HG03342 (cell line): Measurements from ENCODE around the gene SAMD14.

Source experiments
- ATAC-seq: cut with Tn5 transposase; IDR thresholded peaks from one replicate; pipeline ENCODE4 v1.9.1; 2021; ENCODE audit warnings: mild to moderate bottlenecking, moderate library complexity; ENCODE audit not compliant: unreplicated experiment

SAMD14 gene

DNA sequence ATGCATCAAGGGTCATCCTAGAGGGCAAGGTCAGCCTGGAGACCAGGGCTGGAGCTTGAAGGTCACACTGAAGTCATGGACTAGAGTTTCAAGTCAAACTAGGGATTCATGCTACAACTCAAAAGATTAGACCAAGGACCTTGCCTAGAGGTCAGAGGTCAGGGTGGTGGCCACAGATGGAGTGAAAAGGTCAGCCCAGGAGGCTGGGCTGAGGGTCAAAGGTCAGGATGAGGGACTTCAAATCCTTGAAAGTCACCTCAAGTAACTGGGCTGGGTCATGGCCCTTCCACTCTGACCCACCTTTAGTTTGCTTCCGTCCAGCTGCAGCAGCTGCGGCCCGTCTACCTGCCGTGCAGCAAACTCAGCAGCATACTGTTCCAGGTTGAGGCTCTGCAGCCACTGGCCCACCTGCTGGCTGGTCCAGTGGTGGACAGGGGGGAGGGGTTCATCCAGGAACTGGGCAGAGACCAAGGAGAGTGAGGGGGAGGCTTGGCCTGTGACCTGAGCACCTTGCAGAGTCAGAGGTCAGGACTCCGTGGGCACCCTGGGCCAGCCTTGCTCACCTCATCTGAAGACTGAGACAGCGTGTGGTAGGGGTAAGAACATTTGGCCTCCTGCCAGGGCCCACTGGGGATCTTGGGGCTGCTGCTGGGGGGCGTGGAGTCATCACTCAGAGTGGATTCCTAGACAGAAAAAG, 16.2 kb downstream of the SAMD14 start:
- ATAC-seq: no peak

DNA sequence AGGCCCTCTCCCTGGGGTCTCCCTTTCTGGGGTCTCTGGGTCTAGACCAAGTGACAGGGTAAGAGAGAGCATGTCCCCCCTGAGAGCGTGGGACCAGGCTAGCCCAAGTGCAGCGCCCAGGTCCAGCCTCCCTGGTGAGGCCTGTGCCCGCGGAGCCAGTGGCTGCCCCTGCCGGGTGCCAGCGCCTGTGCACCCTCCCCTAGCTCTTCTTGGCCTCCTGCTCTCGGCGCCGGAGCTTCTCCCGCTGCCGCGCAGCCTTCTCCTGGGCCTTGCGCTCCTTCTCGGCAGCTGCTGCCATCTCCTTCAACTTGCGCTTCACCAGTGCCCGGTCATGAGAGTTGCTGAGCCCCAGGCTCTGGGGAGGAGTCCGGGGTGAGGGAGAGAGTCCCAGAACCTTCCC, 17.3 kb downstream of the SAMD14 start:
- ATAC-seq: no peak

DNA sequence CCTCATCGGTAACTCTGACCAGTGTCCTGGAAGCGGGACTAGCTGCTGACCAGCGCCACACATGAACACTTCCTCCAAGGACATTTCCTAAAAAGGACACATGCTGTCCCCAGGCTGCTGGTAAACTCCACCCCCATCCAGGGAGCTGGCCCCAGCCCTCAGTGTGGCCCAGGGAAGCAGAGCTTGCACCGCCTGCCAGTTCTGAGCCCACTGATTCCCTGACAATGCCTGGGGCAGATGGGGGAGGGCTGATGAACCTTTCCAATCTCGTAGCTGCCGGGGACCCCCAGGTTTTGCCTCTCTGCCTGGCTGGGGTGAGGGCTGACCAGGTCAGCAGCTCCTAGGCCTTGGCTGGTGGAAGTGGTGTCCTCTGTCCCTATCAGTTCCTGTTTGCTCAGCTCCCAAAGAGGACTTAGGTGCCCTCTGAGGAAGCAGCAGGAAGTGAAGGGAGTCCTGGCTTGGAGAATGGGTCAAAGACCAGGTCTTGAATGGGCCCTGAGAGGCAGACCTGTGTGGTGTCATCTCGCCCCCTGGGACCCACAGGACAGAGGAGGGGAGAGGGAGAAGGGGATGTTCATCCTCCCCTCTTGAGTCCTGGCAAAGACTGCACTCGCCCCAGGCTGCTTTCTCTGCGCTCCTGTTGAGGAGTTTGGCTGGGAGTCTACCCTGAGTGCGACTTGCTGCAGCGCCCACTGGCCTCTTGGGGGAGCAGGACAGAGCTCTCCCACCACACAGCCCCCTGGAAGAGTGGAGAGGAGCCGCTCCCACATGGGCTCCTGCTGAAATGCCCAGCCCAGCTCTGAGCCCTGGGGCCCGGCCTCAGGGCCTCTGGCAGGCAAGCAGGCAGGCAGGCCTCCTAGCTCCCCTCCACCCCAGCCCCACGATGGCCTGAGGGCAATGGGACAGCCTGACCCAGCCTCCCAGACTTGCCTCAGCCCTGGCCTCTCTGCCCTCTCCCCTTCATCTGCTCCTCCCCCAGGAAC, 18.0 kb downstream of the SAMD14 start:
- ATAC-seq: no peak

DNA sequence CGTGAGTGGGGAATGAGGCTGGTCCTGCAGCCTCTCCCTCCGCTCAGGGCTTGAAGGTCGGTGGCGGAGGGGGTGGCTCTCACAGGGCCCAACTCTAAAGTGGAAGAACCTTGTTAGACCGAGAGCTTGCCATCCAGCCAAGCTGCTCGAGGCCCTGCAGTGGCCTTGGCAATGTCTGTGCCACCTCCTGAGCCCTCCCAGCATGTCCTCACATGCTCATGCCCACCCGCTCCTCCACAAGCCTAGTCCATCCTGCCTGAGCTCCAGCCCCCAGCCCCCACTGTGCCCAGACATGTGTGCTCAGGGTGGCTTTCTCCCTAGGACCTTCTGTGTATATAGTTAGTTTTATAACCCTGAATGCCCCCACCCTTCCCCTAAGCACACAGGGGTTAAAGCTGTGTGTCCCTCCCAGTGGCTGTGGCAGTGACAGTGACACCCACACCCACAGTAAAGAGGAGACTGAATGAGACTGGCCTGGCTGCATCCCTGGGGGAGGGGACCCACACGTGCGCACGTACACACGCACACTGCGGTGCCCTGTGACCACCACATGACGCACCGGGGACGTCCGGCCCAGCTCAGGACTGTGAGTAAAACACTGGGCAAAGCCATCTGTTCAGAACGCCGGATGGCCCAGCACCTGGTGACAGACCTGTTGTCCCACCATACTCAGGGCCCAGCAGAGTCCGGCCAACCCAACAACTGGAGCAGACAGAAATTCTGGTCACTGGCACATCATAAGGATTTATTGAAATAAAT, 19.2 kb downstream of the SAMD14 start:
- ATAC-seq: no peak

DNA sequence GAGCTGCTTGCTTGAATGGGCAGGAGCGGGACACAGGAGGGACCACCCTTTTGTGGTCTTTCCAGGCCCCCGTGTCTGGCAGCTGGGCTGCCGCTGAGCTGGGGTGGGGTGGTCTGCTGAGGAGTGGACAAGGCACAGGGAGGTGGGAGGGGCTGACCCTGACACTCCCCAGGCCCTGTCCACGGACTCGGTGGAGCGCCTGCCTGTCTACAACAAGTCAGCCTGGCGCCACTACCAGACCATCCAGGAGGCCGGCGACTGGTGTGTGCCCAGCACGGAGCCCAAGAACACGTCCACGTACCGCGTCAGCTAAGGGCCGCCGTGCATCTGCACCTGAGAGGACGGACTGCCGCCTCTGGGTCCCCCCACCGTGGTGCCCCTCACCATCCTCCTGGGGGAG, 20.2 kb downstream of the SAMD14 start:
- ATAC-seq: no peak

DNA sequence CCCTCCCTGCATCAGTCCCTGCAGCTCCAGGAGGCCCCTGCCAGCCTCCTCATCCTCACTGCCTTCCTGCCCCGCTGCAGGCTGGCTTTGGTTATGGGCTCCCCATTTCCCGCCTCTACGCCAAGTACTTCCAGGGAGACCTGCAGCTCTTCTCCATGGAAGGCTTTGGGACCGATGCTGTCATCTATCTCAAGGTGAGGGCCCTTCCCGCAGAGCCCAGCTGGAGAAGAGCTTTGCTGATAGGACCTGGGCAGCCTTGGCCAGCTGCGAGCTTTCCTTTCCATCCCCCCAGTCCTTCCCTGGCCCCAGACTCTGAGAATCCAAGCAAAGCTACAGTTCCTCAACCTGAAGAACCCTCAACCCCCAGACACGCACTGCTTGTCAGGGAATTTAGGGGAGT, 20.8 kb downstream of the SAMD14 start:
- ATAC-seq: no peak

DNA sequence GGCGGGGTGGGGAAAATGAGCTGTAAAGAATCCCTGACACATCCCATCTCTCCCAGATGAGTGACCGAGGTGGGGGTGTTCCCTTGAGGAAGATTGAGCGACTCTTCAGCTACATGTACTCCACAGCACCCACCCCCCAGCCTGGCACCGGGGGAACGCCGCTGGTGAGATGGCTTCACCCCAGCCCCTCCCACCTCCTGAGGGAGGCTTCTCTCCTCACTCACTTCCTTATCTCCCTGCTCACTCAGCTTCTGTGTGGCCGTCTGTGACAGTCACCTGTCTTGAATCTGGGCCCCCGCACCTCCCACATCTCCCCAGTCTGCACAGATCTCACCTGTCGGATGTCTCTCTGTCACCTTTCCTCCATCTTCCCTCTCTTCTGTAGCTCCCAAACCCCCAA, 21.4 kb downstream of the SAMD14 start:
- no peak for ATAC-seq

DNA sequence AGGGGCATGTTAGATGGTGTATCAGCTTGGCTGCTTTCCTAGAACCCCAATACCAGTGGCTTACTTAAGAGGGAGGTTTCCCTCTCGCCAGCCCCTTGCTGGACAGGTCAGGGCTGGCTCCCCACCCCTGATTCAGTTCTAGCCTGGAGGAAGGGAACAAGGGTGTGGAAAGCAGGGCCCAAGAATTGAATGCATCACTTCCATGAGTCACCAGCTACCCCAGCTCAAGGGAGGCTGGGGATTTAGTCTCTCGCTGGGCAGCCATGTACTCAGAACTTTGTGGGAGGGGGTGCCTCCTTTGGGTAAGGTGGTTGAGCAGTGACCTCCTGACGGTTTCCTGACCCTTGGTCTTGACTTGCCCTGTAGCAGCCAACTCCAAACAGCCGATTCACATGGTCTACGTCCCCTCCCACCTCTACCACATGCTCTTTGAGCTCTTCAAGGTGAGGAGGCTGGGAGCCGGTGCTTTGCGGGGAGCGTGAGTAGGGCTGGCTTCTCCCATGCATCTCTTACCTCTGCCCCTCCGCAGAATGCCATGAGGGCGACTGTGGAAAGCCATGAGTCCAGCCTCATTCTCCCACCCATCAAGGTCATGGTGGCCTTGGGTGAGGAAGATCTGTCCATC, 22.1 kb downstream of the SAMD14 start:
- ATAC-seq: no peak

DNA sequence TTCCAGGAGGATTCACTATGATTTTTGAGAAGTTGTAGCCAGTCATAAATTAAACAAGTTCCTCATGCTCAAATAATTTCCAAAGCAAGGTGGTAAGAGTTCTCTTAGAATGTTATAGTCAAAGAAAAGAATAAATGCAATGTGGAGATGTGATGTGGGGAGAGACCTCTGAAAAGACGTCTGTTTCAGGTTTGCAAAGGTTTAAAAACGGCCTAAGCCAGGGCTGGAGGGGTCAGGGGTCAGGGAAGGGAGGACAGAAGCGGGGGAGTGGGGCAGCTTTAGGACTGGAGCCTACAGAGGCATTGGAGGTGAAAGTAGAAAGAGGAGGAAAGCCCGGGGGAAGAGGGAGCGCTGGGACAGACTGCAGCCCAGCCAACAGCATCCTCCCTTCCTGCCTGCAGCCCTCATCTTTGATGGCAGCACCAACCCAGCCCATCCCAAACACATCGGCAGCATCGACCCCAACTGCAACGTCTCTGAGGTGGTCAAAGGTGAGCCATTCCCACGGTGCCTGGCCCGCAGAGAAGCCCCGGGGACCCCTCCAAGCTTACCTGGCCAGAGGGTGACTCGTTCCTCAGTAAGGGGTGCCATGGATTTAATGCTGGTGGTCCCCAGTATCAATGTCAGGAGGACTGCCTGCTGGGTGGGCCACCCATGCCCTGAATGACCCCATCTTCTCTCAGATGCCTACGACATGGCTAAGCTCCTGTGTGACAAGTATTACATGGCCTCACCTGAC, 23.4 kb downstream of the SAMD14 start:
- no peak for ATAC-seq

DNA sequence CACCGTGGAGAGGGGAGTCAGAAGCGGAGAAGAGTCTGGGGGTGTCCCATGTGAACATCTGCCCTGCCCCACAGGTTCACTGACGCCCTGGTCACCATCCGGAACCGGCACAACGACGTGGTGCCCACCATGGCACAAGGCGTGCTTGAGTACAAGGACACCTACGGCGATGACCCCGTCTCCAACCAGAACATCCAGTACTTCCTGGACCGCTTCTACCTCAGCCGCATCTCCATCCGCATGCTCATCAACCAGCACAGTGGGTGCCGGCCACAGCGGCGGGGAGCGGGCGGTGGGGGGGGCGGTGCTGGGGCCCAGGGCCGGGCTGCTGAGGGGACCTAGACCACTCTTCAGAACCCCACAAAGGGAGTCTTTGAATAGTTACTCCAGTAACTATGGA, 24.1 kb downstream of the SAMD14 start:
- ATAC-seq: no peak

DNA sequence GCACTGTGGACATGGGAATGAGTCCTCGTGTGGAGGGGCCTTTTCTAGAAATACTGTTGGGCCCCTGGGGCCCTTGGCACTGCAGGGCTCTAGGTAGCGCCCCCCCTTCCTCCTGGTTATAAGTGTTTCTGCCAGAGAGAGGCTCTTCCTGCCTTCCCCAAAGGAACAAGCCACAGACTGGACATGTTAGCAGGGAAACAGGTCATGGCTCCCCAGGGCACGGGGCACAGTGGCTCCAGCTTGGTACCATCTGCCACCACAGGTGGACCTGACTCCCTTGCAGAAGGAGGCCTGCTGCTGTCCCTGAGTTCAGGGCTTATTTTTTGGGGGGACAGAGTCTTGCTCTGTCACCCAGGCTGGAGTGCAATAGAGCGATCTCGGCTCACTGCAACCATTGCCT, 26.0 kb downstream of the SAMD14 start:
- ATAC-seq: no peak

DNA sequence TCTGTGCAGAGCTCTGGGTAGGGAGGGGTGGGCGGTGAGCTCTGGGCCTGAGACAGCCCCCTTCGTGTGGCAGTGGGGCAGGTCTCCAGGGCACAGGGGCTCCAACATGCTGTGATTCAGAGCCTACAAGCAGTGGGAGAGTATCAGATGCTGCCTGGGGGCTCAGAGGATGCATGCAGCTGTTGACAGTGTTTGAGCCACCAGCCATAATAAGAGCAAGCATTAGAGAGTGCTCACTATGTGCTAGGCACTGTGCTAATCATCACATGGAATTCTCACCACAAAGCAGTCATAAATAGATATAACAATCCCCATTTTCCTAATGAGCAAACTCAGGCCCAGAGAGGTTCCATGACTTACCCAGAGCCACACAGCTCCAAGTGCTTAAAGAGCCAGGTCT, 26.7 kb downstream of the SAMD14 start:
- ATAC-seq: no peak

DNA sequence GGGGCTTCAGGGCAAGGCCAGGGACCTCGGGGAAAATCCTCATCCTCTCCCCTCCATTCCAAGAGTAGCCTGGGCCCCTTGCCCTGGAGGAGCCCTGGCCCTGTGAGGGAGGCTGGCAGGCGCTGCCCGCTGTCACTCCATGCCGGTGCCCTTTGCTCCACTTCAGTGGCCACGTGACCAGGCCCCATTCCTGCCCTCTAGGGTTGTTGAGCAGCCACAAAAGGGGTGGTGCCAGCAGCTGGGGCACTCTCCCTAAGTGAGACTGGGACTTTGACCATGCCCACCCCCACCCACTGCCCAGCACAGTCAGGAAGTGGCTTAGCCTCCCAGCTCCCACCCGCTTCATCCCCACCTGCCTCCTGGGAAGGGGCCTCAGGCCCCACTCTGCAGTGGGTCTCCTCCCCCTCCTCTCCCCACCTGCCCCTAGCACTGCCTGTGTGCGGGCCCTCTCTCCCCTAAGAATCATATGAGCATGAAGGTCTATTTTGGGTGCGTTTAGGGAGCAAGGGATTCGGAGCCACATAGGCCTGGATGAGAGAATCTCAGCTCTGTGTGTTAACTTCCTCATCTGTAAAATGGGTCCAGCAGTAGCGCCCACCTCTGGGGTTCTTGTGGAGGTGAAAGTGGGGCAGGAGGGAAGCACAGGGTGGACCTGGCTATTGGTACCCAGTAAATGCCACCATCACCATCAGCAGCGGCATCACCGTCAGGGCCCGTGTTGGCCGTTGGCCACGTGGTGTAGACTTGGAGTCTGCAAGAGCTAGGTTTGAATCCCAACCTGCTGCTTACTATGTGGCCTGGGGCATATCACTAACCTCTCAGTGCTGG, 27.6 kb downstream of the SAMD14 start:
- no peak for ATAC-seq

DNA sequence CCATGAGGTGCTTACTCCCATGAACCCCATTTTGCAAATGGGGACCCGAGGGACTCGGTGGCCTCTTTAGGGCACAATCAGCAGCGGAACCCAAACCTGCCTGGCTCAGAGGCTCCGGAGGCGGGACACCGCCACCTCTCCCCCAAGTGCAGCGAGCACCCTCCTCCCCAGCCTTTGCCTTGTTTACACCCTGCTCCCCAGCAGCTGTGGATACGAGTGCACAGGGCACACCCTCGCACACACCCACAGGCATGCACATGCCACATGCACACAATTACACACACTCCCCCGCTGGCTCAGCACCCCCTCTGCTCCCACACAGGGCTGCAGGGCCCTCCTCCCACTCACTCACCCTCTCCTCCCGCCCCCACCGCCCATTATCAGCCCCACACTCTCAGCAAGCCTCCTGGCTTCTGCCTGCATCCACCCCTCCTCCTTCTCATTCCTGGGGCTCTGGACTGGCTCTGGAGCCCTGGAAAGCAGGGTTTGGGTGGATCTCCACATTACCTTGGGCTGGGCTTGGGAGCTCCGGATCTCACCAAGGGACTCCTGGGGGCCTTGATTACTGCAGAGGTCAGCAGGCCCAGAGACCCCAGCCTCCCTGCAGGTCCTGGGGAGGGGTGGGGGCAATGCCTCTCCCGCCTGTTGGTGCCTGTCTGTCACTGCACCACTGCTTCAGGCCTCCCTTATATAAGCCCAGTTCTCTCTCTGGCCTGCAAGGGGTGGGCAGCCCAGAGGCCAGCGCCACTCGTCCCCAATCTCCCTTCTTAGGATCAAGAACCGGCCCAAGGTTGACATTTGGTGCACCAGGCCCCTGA, 28.4 kb downstream of the SAMD14 start:
- no peak for ATAC-seq

DNA sequence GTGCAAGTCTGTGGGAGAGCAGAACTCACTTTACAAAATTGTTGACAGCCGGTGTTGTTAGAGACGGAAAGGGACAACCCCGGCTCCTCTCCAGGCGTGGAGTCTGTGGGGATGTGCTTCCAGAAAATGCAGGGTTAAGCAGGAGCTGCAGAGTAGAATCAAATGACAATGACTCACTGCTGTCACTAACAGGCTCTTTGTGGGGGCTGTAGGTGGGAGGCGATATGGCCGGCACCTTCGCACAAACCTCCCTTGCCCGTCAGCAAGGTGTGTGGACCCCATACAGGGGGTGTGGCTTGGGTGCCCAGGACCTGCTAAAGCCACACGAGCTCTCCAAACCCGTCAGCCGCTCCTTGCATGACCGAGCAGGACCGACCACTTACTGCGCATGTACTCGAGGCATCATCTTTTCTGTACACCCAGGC, 29.0 kb downstream of the SAMD14 start:
- ATAC-seq: no peak

DNA sequence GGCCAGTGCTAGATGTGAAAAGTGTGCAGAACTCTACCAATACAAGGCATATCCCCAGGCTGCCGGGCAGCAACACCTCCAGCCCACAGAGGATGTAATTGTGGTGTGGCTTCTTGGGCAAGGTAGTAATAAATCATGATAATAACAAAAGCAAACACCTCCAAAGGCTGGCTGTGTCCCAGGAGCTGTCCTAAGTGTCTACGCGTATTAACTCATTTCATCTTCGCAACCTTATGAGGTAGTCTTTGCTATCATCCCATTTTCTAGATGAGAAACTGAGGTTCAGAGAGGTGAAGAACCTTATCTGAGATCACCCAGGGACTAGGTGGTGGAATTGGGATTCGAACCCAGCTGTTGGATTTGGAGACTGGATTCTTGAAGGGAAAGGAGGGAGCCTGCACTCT, 29.5 kb downstream of the SAMD14 start:
- no peak for ATAC-seq

DNA sequence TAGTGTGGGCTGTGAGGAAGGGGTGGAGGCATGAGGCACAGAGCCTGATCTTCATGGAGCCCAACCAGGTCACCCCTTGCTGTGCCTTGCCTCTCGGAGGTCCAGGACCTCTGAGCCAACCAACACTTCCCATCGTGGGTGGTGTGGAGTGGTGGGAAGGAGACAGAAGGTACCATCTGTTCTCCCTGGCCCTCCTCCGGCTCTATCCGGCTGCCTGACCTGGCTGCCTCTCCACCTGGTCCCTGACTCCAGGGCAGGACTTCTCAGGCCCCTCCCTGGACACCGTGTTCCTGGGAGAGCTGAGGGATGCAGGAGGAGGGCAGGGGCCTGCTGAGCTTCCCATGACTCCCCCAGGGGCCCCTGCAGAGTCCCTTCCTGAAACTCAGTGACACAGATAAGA, 31.0 kb downstream of the SAMD14 start:
- ATAC-seq: no peak

DNA sequence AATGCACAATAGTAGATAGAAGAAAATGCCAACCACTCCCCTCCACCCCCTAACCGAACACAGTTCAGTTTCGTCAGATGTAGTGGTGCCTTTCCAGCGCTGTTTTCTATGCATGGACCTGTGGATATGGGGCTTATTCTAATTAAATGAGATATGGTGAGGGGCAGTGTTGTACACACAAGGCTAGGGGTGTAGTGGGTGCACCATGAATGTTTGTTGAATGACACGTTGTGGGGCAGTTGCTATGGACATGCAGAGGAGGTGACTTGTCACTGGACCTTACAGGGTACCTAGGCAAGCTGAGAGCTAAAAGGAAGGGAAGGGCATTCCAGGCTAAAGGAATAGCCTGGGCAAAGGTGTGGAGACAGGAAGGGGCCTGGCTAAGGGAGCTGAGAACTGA, 31.4 kb downstream of the SAMD14 start:
- no peak for ATAC-seq

DNA sequence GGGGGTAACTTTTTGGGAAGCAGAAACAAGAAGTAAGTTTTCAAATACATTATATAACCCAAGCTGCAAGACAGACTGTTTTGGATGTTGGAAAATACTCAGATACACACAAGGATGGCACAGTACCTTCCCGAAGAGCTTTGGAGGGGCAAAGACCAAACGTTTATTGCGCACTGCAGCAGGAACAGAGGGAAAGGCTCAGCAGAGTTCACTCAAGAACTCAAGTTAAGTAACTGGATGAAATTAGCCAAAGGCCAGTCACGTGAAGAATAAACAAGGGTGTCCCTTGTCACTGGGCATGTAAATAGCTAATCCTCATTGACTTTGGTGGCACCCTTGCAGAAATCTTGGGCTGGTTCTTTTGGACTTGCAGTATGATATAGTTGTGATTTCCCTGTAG, 32.0 kb downstream of the SAMD14 start:
- no peak for ATAC-seq
